ENCODE results near the gene ST8SIA5.

- peak; percentile 3 to 10 for TF ChIP-seq CTCF (conservative IDR thresholded peaks at IDR 0.05 in 1 of 2, IDR thresholded peaks at IDR 0.05 in 1 of 2; ENCODE audit: low read depth in 1 of 2, low read length in 2 of 2)
- no peak for TF ChIP-seq EZH2 (IDR thresholded peaks at IDR 0.05; ENCODE audit: low read length, missing control alignments)
Observed at GRCh38 chr18:46622999-46623398, 133.9 kb downstream of the ST8SIA5 start.

Measured in fibroblast of lung (primary cell).